Activated CD8-positive, alpha-beta memory T cell treated with anti-CD3 and anti-CD28 coated beads, Interleukin-2, amount 50 U/mL, for 4 hours (primary cell): Measurements from ENCODE around the gene GRPEL1.
"Not testable (repeated sequence)": the region's sequence is repeated elsewhere in the genome, so short reads cannot be mapped to it uniquely, and the experiment has no call there.

ENCODE experiments used
- DNase-seq: peaks from one replicate; pipeline ENCODE4 v3.0.0-alpha.2; 2020

GRPEL1 gene

DNA sequence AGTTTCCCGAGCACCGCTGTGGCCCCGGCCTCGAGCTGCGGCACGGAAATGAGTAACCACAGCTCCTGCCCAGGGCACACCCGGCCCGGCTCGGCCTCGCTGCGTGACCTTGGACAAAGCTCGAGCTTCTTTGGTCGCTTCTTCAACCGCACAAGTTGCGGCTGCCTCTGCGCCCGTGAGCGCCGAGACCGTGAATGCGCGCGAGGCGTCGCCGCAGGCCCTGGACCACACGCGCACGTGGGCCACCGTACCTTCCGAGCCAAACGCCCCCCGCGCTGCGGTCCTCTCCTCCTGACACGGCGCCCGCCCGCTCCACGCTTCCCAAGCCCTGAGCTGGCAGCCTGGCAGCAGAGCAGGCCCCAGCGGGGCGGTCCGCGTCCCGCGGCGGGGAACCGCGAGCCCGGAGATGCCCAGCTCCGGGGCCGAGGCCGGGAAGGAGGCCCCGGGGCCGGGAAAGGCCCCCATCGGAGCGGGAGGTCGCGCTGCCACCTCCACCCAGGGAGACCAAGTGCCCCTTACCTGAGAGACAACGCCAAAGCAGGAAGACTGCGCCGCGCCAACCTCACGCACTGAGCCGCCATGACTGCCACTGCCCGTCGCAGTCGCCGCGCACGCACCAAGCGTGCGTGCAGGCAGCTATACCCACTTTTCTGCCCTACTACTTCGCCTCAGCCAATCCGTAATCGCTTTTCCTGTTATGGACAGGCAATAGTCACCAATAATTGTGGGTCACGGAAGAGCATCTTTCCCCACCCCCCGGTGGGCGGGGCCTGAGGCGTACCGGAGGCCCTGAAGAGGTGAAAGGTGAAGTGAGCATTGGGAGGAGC lies at the start of gene GRPEL1:
TSS of gene GRPEL1 (minus strand) at position 613 of the 827 bp plus-strand sequence. CDS start at position 581, 32 bp downstream.
- peak; percentile 100 for DNase-seq

DNA sequence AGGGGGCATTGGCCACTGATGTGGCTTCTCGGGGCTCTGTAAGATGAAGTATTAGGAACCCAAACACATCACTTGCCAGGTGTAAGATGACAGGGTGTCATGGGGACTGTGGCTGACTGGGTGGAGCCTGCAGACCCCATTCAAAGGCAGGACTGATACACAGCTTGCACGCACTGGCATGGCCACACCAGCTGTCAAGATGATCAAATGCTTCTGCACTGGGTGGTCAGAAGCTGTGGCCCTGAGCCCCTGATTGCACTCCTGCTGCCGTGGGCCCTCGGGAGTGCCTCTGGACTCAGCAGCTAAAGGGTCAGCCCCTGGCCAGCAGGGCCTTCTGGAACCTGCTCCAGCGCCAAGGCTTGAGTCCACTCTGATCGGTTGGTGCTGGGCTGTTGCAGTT lies 48.8 kb upstream of the GRPEL1 start:
- no peak for DNase-seq

DNA sequence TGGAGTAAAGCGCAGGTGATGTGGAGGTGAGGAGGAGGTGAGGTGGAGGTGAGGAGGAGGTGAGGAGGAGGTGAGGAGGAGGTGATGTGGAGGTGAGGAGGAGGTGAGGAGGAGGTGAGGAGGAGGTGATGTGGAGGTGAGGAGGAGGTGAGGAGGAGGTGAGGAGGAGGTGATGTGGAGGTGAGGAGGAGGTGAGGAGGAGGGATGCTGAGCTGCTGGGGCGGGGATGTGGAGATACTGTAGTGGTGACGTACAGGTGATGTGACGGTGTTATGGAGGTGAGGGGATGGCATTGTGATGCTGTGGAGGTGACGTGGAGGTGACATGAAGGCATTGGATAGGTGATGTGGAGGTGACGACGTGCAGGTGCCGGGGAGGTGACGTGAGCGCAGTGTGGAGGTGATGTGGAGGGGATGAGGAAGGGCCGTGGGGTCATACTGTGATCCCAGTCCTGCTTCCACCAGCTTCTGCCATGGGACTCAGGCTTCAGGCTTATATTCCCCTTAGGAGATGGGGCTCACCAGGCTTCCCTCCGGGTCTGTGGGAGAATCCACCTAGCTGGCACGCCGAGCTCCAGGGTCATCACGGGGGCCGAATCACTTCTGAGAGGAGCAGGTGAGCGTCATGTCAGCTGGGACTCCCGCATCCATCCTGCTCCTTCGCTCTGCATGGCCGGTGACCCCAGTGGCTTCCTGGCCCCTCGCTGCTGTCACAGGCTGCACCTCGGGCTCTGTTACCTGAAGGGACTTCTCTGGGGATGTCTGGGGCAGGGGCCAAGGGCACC lies 47.9 kb upstream of the GRPEL1 start:
- DNase-seq: no peak

DNA sequence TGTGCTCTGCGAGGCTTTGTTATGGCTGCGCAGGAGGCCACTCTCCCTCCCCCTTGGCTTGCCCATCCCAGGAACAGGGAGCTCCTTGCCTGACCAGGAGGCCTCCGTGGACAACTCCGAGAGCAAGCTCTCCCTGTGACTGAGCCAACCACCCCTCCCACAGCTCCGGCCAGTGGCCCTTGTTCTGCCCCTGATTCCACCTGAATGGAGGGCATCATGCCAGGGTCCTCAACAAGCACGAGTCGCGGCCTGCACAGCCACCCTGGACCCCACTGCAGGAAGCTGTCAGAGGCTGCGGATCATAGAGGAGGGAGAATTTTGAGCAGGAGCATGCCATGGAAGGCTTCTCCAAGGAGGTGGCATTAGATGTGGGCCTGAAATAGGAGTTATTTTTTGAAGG lies 44.8 kb upstream of the GRPEL1 start:
- no peak for DNase-seq

- no peak for DNase-seq
Observed at GRCh38 chr4:7111441-7111840, 43.6 kb upstream of the GRPEL1 start.

DNA sequence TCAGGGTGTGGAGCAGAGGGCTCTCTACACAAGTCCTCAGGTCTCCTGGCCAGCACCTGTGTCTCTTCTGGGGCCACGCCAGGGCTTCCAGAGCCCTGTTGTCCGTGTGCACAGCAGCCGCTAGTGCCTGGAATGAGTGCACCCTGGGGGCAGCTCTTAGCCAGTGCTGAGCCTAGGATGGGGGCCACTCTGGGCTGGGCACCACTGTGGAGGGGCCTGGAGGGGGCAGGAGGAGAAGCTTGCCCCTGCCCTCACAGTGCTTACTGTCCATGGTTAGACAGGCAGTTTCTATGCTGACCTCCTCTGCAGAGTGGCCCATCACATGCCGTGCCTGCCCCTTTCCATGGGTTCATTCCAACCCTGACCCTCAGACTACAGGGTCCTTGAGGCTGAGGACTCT lies 42.7 kb upstream of the GRPEL1 start:
- no peak for DNase-seq

- no peak for DNase-seq
Observed at GRCh38 chr4:7109169-7109568, 41.3 kb upstream of the GRPEL1 start.

DNA sequence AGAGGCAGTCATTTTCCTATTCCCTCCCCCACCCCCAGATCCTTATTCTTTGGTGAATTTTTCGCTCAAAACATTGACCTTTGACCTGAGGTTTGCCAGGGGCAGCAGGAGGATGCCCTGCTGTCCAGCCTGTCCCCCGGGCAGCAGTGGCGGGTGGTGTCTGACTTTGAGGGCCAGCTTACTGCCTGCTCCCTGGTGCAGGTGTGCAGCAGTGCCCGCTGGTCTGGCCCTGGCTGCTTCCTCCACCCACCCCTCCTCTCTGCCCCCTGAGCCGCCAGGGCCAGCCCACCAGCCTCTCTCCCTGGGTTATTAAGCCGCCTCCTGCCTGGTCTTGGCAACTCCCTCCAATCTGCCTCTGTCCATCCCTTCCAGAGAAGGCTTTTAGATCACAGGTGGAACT lies 40.8 kb upstream of the GRPEL1 start:
- DNase-seq: no peak

DNA sequence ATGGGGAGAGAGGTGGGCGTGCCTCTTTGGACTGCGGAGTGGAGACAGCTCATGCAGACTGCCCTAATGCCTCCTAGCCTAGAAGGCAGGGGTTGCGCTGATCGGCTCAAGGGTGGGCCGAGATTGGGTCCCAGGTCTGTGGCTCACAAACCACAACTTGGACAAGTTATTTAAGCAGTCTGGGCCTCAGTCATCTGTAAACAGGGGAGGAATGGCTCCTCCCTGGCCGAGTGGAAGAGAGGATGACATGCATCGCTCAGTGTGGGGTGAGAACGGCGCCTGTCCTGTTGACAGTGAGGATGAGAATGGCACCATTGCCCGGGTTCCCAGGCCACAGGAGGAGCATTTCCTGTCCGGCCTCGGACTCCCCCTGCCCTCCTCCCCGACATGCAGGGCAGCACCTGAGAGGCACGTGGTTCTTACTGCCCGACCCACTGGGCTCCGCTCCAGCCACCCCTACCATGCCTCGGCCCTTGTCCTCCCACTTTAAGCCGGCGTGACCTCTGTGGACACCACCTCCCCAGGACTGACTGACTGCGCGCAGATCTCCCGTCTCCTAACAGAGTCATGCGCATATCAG lies 40.3 kb upstream of the GRPEL1 start:
- DNase-seq: no peak

- no peak for DNase-seq
Observed at GRCh38 chr4:7107166-7107905, 39.5 kb upstream of the GRPEL1 start.

- DNase-seq: no peak
Observed at GRCh38 chr4:7105276-7105675, 37.4 kb upstream of the GRPEL1 start.

- no peak for DNase-seq
Observed at GRCh38 chr4:7104366-7105031, 36.6 kb upstream of the GRPEL1 start.

DNA sequence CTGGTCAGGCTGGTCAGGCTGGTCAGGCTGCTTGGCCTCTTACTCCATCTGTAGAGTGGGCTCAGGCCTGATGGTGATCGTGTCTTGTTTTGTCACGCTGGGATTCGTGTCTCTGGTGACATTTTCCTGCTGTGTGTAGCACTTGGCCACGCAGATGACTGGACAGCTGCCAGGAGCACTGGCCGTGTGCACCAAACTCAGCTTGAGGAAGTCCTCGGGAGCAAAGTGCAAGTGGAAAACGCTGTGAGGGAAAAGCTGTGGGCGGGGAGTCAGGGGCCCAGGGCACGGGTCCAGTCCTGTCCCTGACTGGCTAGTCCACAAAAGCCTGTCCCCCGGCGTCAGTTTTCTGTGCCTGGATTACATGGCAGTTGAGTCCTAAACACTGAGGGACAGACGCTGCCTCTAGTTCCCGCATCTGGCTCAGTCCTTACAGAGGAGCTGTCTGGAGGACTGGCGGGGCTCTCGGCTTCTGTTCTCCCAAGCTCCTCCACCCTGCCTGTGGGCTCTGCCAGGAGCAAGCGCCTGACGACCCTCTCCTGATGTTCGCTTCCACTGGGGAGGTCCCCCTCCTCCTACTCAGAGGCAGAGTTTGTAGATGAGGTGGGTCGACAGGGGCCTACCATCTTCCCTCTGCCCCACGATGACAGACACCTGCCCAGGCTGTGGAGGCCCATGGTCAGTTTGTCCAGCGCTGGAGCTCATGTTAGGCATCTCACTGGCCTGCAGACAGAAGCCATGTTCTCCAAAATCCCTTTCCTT lies 35.9 kb upstream of the GRPEL1 start:
- no peak for DNase-seq

DNA sequence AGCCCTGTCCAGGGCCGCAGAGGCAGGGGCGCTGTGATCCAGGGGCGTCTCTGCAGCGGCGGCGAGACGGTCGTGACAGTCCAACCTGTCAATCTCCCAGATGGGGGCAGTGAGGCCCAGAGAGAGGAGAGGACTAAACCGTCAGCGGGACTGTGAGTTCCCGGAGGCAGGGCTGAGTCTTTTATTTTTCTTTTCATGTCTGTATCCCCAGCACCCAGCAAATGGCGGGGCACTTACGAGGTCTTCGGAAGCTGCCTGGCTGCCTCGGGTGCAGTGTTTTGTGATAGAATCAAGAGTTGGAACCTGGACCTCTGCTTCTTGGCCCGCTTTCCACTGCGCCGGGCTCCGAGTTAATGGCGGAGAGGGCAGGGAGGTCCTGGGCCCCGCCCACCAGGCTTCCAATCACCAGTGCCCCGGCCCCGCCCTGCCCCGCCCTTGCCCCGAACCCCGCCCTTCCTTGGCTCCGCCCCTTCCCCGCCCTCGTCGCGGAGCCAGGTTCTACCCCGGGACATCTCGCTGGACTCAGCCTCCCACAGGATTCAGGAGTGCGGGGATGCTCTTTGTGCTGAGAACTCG lies 35.3 kb upstream of the GRPEL1 start:
- DNase-seq: peak; percentile 78

DNA sequence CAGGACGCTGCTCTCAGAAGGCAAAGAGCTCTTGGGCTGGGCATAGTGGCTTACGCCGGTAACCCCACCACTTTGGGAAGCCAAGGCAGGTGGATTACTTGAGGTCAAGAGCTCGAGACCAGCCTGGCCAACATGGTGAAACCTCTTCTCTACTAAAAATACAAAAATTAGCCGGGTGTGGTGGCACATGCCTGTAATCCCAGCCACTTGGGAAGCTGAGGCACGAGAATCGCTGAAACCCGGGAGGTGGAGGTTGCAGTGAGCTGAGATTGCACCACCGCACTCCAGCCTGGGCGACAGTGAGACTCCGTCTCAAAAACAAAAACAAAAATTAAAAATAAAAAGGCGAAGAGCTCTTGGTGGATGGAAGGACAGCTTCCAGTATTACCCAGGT lies 34.6 kb upstream of the GRPEL1 start:
- DNase-seq: not testable (repeated sequence)

DNA sequence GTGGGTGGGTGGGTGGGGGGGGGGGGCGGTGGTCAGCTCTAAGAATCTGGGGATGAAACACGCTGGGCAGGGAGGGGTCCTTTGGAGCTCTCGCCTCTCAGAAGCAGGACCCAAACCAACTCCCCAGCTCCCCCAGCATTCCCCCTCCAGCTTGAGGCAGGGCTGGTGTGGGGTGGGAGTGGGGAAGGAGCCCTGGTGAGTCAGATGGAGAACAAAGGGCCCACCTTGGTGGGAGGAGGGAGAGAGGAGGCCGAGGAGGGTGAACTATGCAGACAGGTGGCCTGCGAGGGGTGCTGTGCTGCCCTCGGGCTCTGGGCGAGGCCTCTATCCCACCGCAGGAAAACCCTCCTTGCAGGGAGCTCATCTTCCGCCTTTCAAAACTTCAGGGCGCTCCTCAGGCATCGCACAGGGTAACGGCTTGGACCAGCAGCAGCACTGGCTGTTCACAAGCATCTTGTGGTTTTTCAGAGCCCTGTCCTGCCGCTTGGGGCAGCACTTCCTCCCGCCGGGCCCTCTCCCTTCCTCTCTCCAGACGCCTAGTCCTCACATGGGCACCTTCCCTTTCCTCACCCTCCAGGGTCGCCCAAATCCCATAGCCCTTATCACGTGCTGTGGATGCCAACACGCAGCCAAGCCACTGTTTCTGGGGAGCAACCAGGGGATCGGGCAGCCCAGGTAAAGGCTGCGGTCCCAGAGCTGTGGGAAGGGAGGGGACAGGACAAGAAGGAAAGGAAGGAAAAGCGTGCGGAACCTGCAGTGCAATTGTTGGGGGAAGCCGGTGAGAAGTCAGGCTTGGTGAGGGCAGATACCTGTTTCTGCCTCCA lies 34.0 kb upstream of the GRPEL1 start:
- peak; percentile 43 for DNase-seq

DNA sequence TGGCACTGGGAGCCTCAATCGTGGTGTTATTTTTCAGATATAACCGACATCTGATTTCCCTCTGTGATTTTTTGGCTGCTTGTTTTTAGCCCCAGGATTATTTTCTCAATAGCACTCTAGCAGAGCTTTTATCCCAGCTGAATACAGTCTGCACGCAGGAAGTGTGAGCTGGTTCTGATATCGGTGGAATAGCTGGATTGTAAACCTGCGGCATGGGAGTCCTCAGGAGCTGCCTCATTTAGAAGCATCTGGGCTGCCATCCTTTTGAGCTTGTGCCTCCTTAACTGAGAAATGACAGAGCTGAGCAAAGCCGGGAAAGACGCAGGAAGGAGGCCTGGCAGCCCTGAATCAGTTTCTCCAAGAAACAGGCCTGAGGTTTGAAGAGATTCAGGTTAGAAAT lies 28.4 kb upstream of the GRPEL1 start:
- no peak for DNase-seq

- no peak for DNase-seq
Observed at GRCh38 chr4:7095611-7096155, 27.8 kb upstream of the GRPEL1 start.

DNA sequence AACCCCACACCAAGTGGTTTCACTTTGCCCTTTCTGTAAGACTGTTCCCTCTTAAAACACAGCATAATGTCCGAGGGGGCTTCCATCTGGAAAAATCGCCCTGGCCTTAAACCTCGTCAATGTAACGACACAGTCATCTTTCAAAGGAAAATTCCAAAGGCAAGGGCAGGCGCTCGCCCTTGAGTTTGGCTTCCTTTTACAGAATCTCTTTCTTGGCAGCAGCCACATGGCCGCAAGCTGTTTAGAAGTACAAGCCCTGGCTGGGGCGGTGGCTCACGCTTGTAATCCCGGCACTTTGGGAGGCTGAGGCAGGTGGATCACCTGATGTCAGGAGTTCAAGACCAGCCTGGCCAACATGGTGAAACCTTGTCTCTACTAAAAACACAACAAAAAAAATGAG lies 27.1 kb upstream of the GRPEL1 start:
- no peak for DNase-seq

GRCh38 chr4:7092026-7092425 lies 24.2 kb upstream of the GRPEL1 start:
- no peak for DNase-seq
